GM15510 (cell line): ENCODE results near the gene HMCN2.

Experiments used
- POLR2A ChIP-seq: IDR thresholded peaks from 3 replicates; pipeline ENCODE4 v1.6.1; 2011; ENCODE audit warnings: borderline replicate concordance; ENCODE audit not compliant: insufficient read length; ENCODE audit errors: extremely low read depth

The HMCN2 gene

DNA sequence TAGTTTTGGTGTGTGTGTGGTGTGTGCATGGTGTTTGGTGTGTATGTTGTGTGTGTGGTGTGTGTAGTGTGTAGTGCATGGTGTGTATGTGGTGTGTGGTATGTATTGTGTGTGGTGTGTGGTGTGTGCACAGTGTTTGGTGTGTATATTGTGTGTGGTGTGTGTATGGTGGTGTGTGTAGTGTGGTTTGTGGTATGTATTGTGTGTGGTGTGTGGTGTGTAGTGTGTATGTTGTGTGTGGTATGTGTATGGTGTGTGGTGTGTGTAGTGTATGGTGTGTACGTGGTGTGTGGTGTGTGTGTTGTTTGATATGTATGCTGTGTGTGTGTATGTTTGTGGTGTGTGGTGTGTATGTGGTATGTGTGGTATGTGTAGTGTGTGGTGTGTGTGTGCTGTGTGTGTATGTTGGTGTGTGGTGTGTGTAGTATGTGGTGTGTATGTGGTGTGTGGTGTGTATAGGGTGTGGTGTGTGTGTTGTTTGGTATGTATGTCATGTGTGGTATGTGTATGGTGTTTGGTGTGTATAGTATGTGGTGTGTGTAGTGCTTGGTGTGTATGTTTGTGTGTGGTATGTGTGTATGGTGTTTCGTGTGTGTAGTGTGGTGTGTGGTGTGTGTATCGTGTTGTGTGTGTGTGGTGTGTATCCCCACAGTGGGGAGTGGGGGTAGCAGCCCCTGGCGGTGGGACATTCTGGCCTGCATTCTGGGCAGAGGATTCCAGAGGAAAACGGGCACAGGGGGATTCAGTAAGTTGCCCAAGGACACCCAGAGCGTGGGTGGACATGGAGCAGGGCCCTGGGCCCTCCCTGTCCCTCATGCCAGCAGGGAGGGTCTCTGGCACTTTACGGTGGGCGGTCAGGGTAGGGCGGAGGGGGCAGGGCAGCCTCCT, 79.7 kb downstream of the HMCN2 start:
- TF ChIP-seq POLR2A: no peak

- TF ChIP-seq POLR2A: no peak
Observed at GRCh38 chr9:130345897-130346385, 80.4 kb downstream of the HMCN2 start.

DNA sequence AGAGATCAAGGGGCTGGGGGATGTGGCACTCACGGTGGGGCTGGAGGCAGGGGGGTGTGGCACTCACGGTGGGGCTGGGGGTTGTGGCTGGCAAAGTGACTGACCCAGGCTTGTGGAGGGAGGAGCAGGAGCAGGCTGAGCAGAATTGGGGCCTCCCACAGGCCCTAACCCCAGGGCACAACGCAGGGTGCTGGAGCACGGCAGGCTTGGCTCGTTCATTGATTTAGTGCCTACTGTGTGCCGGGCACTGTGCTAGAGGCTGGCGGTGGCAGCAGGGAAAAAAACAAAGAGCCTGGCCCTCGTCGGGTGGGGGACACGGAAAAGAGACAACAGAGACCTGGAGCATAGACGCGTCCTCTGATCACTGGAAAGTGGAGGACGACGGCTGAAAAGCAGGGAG, 80.9 kb downstream of the HMCN2 start:
- TF ChIP-seq POLR2A: no peak

DNA sequence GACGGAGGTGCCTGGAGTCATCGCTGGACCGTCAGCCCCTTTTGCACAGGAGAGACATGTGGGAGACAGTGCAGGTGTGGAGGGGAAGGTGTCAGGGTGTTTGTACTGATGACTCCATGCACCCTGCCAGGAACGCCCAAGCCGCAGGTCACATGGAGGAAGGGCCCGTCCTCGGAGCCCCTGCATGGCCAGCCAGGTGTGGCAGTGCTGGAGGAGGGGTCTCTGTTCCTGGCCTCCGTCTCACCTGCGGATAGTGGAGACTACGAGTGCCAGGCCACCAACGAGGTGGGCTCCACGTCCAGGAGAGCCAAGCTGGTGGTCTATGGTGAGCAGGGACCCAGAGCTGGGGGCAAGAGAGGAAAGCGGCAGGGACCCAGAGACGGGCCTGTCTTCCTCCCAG, 81.5 kb downstream of the HMCN2 start:
- no peak for TF ChIP-seq POLR2A

DNA sequence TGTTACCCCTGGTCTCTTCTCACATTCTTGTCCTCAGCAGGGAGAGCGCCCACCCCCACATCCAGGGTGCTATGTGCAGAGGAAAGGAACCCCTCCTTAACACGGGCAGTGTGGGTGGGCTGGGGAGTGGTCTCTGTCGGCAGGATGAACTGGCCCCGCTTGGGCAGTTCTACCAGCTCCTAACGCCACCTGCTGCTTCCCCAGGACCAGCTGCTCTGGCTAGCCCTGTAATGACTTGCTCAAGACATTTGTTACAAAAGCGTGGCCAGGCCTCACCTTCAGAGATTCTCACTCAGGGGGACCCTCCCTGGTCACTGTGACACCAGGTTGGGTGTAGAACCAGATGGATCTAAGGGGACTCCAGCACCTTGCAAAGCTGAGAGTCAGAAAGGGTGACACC, 82.4 kb downstream of the HMCN2 start:
- TF ChIP-seq POLR2A: no peak

DNA sequence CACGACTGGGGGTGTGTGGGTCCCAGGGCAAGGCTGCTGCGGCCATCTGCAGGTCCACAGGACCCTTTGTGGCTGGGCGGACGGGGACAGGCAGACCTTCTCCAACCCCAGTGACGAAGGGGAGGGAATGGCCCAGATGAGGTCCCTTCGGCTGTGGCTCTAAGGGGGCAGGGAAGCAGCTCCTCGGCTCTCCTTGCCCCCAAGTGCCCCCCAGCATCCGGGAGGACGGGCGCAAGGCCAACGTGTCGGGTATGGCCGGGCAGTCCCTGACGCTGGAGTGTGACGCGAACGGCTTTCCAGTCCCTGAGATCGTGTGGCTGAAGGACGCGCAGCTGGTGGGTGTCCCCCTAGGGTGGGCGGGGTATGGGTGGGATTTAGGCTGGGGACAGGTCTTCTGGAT, 82.8 kb downstream of the HMCN2 start:
- TF ChIP-seq POLR2A: no peak

GRCh38 chr9:130348881-130349280, 83.3 kb downstream of the HMCN2 start:
- no peak for TF ChIP-seq POLR2A

DNA sequence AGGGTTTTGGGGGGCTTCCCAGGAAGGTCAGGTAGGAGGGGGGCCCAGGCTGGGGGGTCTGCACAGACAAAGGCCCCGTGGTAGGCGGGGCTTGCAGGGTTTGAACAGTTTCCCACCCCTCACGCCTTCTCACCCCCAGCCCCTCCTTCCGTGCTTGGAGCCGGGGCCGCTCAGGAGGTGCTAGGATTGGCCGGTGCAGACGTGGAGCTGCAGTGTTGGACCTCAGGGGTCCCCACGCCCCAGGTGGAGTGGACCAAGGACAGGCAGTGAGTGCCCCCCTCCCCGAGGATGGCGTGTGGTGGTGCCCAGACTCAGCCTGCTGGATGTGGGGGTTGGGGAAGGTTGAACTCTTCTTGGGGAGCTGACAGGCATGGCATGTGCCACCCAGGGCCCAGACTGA, 83.8 kb downstream of the HMCN2 start:
- TF ChIP-seq POLR2A: no peak

GRCh38 chr9:130351343-130351742, 85.8 kb downstream of the HMCN2 start:
- TF ChIP-seq POLR2A: no peak

GRCh38 chr9:130352081-130352480, 86.5 kb downstream of the HMCN2 start:
- no peak for TF ChIP-seq POLR2A

DNA sequence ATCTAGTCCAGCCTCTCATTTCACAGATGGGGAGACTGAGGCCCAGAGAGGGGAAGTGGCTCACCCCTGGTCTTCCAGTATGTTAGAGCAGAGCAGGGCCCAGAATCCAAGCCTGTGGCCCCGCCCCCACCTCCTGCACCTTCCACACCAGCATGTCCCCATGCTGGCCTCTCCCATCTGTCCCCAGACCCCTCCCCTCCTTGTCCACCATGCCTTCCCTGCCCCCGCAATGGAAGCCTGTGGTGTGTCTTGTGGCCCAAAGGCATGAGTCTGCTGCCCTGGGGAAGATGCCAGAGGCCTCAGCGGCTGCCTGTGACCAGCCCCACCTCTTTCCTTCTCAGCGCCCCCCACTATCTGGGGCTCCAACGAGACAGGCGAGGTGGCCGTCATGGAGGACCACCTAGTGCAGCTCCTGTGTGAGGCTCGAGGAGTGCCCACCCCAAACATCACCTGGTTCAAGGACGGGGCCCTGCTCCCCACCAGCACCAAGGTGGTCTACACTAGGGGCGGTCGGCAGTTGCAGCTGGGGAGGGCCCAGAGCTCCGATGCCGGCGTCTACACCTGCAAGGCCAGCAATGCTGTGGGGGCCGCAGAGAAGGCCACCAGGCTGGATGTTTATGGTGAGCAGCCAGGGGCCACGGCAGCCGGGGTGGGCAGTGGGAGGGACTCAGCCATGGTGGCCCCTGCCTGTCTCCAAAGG, 87.2 kb downstream of the HMCN2 start:
- TF ChIP-seq POLR2A: no peak

DNA sequence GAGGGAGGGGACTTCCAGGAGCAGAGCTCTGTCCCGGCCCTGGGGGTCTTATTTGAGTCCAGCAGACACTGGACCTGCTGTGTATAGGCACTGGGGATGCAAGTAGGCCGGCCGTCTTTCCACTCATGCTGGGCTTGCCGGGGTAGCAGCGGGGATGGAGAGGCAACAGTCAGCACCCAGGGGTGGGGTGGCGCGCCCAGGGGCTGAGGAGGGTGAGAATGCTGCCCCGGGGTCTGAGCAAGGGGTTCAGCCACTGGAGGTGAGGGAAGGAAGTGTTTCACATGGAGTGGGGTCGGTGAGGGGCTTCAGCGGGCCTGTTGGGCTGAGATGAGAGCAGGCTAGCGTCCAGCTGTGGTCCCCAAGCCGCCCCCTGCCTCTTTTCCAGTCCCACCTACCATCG, 88.8 kb downstream of the HMCN2 start:
- no peak for TF ChIP-seq POLR2A

- no peak for TF ChIP-seq POLR2A
Observed at GRCh38 chr9:130354806-130355205, 89.2 kb downstream of the HMCN2 start.

GRCh38 chr9:130356033-130356432, 90.5 kb downstream of the HMCN2 start:
- TF ChIP-seq POLR2A: no peak

DNA sequence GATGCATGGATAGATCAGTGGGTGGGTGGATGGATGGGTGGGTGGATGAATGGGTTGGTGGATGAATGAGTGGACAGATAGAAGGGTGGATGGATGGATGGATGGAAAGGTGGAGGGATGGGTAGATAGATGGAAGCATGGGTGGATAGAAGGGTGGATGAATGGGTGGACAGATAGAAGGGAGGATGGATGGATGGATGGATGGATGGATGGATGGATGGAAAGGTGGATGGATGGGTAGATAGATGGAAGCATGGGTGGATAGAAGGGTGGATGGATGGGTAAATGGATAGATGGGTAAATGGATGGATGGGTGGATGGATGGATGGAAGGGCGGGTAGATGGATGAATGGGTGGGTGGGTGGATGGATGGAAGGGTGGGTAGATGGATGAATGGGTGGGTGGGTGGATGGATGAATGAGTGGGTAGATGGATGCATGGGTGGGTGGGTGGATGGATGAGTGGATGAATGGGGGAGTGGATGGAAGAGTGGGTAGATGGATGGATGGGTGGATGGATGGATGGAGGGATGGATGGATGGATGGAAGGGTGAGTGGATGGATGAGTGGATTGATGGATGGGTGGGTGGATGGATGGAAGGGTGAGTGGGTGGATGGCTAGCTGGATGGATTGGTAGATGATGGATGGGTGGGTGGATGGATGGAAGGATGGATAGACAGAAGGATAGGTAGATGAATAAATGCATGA, 91.5 kb downstream of the HMCN2 start:
- no peak for TF ChIP-seq POLR2A
